Adrenal gland (tissue), 12 donors: ENCODE measurements around the gene LPP. TPM values are rescaled to one million over a fixed set of nuclear protein-coding genes. Genes with fewer than 3 reads are reported as not detected.

ENCODE experiments used
- DNase-seq, 7 donors: peaks; one replicate each; pipeline ENCODE4 v3.0.0-alpha.2; 2019 to 2020
- H3K27ac ChIP-seq, 5 donors: fragments of 200-600 bp; sonication (generic) in 4 of 5; 1 replicate in 3 of 5; 2 replicates in 2 of 5; pipeline versions ENCODE4 v1.5.1 to v1.8.0; 2016 to 2020; ENCODE audit warnings: mild to moderate bottlenecking in 1 of 5
- H3K27me3 ChIP-seq: fragments of 200-600 bp; 2 replicates; pipeline ENCODE4 v1.8.0; 2021
- H3K36me3 ChIP-seq, 2 donors: fragments of 200-600 bp; replicated peaks in 1 of 2; 1 replicate in 1 of 2; 2 replicates in 1 of 2; pipeline versions ENCODE4 v1.5.1 to v1.8.0; 2018 to 2022
- H3K4me1 ChIP-seq, 2 donors: fragments of 200-600 bp; replicated peaks in 1 of 2; 1 replicate in 1 of 2; 2 replicates in 1 of 2; pipeline versions ENCODE4 v1.5.1 to v1.8.0; 2018 to 2021
- H3K4me3 ChIP-seq, 4 donors: fragments of 200-600 bp; sonication (generic) in 3 of 4; one replicate each; pipeline ENCODE4 v1.5.1; 2016 to 2018
- H3K9me3 ChIP-seq, 3 donors: fragments of 200-600 bp; sonication (generic) in 1 of 3; replicated peaks in 1 of 3; 1 replicate in 2 of 3; 2 replicates in 1 of 3; pipeline versions ENCODE4 v1.5.1 to v1.8.0; 2016 to 2021
- CTCF ChIP-seq, 6 experiments: fragments of 450-650 bp in 4 of 6; fragments of 200-600 bp in 2 of 6; sonication (generic) in 1 of 6; IDR thresholded peaks; 1 replicate in 5 of 6; 2 replicates in 1 of 6; pipeline versions ENCODE4 v1.5.1 to v1.8.0; 2016 to 2021; ENCODE audit warnings: antibody characterized with exemption in 6 of 6, mild to moderate bottlenecking in 2 of 6, moderate library complexity in 1 of 6
- POLR2A ChIP-seq, 2 donors: fragments of 450-650 bp; IDR thresholded peaks; one replicate each; pipeline ENCODE4 v1.6.1; 2017; ENCODE audit warnings: antibody characterized with exemption in 2 of 2, mild to moderate bottlenecking in 2 of 2, moderate library complexity in 1 of 2
- WGBS, 4 donors: extraction: QIAGEN DNeasy Blood & Tissue Kit in 2 of 4; methylation state at CpG; one replicate each; pipeline versions ENCODE4 v1.1.5 to v1.1.7; 2013 to 2017; 5-methylcytosine and 5-hydroxymethylcytosine counted together
- intact Hi-C, 2 donors: fragments of 100-400 bp; cut with DNase I; formaldehyde crosslinking; loops; one replicate each; pipeline versions ENCODE4 v1.14.1 to v1.15.0; 2022 to 2023
- polyA plus RNA-seq, 3 donors: library from polyadenylated mRNA; stranded (reverse); fragments of 200-250 nt in 2 of 3; fragments of 350-450 nt in 1 of 3; fragmentation: Illumina TruSeq in 1 of 3; extraction: RNeasy Lipid Tissue Mini Kit (QIAGEN cat#74804) in 1 of 3; gene quantifications; one replicate each; pipeline ENCODE4 v1.2.3, GENCODE V29; 2013 to 2014
- total RNA-seq, 9 donors: library from RNA; depleted of rRNA in 4 of 9; stranded (reverse); fragments of >200 nt in 4 of 9; fragments of 120-200 nt in 1 of 9; fragmentation: NEBNext Ultra II Directional in 1 of 9; extraction: Animal tissue kit (Norgen Biotek cat#: 25700) in 1 of 9; gene quantifications; one replicate each; pipeline versions ENCODE4 v1.1.0 to v1.2.4, GENCODE V29; 2013 to 2023
- donor health status: healthy with polysubstance abuse.
- donor health status: Bipolar disorder and iron deficiency.
- donor health status: DM: yes; HTN: yes; CAD: no.
- donor health status: DM: no; HTN: no; CAD: no.
- donor health status: DM: no; HTN: no; CAD: no.
- donor health status: DM: yes; HTN: yes; CAD: no.

Gene LPP
- total and polyA plus RNA-seq, 12 donors = 7.0 to 170 (median 101) TPM

- no peak overlapping the region for H3K4me3 ChIP-seq
- no peak overlapping the region for H3K27ac ChIP-seq
- intact Hi-C loops = no loop called here
- H3K4me1 ChIP-seq = peaks cover 0 to 26% of the 10 kb centered on the region in 2 donors
- H3K27me3 ChIP-seq = no peaks in the 10 kb centered on the region
- no peaks in the 10 kb centered on the region for H3K9me3 ChIP-seq
- no peak for DNase-seq
- TF ChIP-seq CTCF (IDR thresholded peaks at IDR 0.05) (no peak), POLR2A (IDR thresholded peaks at IDR 0.05) (no peak)
- no peaks in the 10 kb centered on the region for H3K36me3 ChIP-seq
- 95 to 100% (median 98%) methylated on average over 1 of the region's 1 CpG for WGBS, 4 donors
Measured at GRCh38 chr3:188677344-188677743, 523.4 kb downstream of the LPP start.

- Histone ChIP-seq H3K4me1 (peaks cover 10 to 33% of the 10 kb centered on the region in 2 donors), H3K27me3 (no peaks in the 10 kb centered on the region), H3K36me3 (no peaks in the 10 kb centered on the region), H3K27ac (peak overlapping the region in 1 of 5 donors; percentile 11), H3K4me3 (no peak overlapping the region), H3K9me3 (no peaks in the 10 kb centered on the region)
- intact Hi-C loops = no loop called here
- WGBS, 4 donors = 74 to 87% (median 79%) methylated on average over 1 of the region's 1 CpG
- TF ChIP-seq POLR2A (IDR thresholded peaks at IDR 0.05) = no peak
- no peak for DNase-seq
Measured at GRCh38 chr3:188680189-188680588, 526.2 kb downstream of the LPP start.

- DNase-seq = no peak
- intact Hi-C loops = no loop called here
- no peak overlapping the region for H3K4me3 ChIP-seq
- no peaks in the 10 kb centered on the region for H3K36me3 ChIP-seq
- no peaks in the 10 kb centered on the region for H3K9me3 ChIP-seq
- peaks cover 10 to 35% of the 10 kb centered on the region in 2 donors for H3K4me1 ChIP-seq
- H3K27ac ChIP-seq = no peak overlapping the region
- TF ChIP-seq POLR2A (IDR thresholded peaks at IDR 0.05) = no peak
- TF ChIP-seq CTCF (IDR thresholded peaks at IDR 0.05) = no peak
- 55 to 81% (median 65%) methylated on average over 3 of the region's 3 CpGs for WGBS, 4 donors
- H3K27me3 ChIP-seq = no peaks in the 10 kb centered on the region
Measured at GRCh38 chr3:188680605-188681004, 526.6 kb downstream of the LPP start.

GRCh38 chr3:188682316-188682715 is 528.4 kb downstream of the LPP start:
- TF ChIP-seq POLR2A (IDR thresholded peaks at IDR 0.05) (no peak), CTCF (IDR thresholded peaks at IDR 0.05) (no peak)
- Histone ChIP-seq H3K36me3 (no peaks in the 10 kb centered on the region), H3K4me1 (peaks cover 10 to 46% of the 10 kb centered on the region in 2 donors), H3K4me3 (no peak overlapping the region), H3K27me3 (no peaks in the 10 kb centered on the region), H3K27ac (peak overlapping the region in 1 of 5 donors; percentile 76), H3K9me3 (no peaks in the 10 kb centered on the region)
- intact Hi-C loops = no loop called here
- no peak for DNase-seq
- 86 to 98% (median 93%) methylated on average over 4 of the region's 4 CpGs for WGBS, 4 donors

- TF ChIP-seq CTCF (IDR thresholded peaks at IDR 0.05) (no peak), POLR2A (IDR thresholded peaks at IDR 0.05) (no peak)
- peaks cover 10 to 54% of the 10 kb centered on the region in 2 donors for H3K4me1 ChIP-seq
- intact Hi-C loops = no loop called here
- H3K27me3 ChIP-seq = no peaks in the 10 kb centered on the region
- H3K27ac ChIP-seq = peak overlapping the region in 2 of 5 donors; percentile 37 to 76
- no peak overlapping the region for H3K4me3 ChIP-seq
- H3K9me3 ChIP-seq = no peaks in the 10 kb centered on the region
- peak in 5 of 7 donors; percentile 22 to 47 (median 35) for DNase-seq
- no peaks in the 10 kb centered on the region for H3K36me3 ChIP-seq
- whole genome bisulfite sequencing, 4 donors = 49 to 65% (median 57%) methylated on average over 3 of the region's 3 CpGs
Measured at GRCh38 chr3:188683032-188683521, 529.1 kb downstream of the LPP start.
